Ascending aorta (tissue), 2 donors: Measurements from ENCODE around the gene AP5Z1. TPM values are rescaled to one million over a fixed set of nuclear protein-coding genes. Genes with fewer than 3 reads are reported as not detected.

Source experiments
- DNase-seq, 2 donors: peaks; one replicate each; pipeline ENCODE4 v3.0.0-alpha.2; 2019; ENCODE audit warnings: low spot score in 2 of 2
- H3K27ac ChIP-seq, 2 donors: fragments of 200-600 bp; sonication (generic); one replicate each; pipeline ENCODE4 v1.5.1; 2016 to 2017; ENCODE audit warnings: mild to moderate bottlenecking in 1 of 2
- H3K27me3 ChIP-seq: fragments of 200-600 bp; sonication (generic); one replicate; pipeline ENCODE4 v1.5.1; 2017
- H3K36me3 ChIP-seq, 2 donors: fragments of 200-600 bp; sonication (generic); one replicate each; pipeline ENCODE4 v1.5.1; 2016
- H3K4me1 ChIP-seq, 2 donors: fragments of 200-600 bp; sonication (generic); one replicate each; pipeline ENCODE4 v1.5.1; 2016 to 2017; ENCODE audit warnings: mild to moderate bottlenecking in 1 of 2
- H3K4me3 ChIP-seq, 2 donors: fragments of 200-600 bp; sonication (generic); one replicate each; pipeline ENCODE4 v1.5.1; 2016 to 2017; ENCODE audit warnings: mild to moderate bottlenecking in 1 of 2
- H3K9me3 ChIP-seq, 2 donors: fragments of 200-600 bp; sonication (generic); one replicate each; pipeline ENCODE4 v1.5.1; 2016
- CTCF ChIP-seq, 3 experiments: fragments of 200-600 bp in 2 of 3; fragments of 450-650 bp in 1 of 3; sonication (generic) in 2 of 3; IDR thresholded peaks; one replicate each; pipeline ENCODE4 v1.5.1; 2016 to 2019; ENCODE audit warnings: antibody characterized with exemption in 3 of 3, mild to moderate bottlenecking in 1 of 3, moderate library complexity in 1 of 3
- intact Hi-C: fragments of 100-400 bp; cut with DNase I; formaldehyde crosslinking; loops from one replicate; pipeline ENCODE4 v1.15.1; 2023
- total RNA-seq: library from RNA; depleted of rRNA; stranded (reverse); fragments of >200 nt; gene quantifications from one replicate; pipeline ENCODE4 v1.1.0, GENCODE V29; 2016

Gene AP5Z1
- total RNA-seq, 1 donor from 2014 or later, result 115 TPM

GRCh38 chr7:4832711-4833110 lies 57.3 kb downstream of the AP5Z1 start:
- Histone ChIP-seq H3K4me3 (no peak overlapping the region), H3K27me3 (no peaks in the 10 kb centered on the region), H3K36me3 (peaks cover 0 to 5% of the 10 kb centered on the region in 2 donors), H3K27ac (no peak overlapping the region), H3K9me3 (no peaks in the 10 kb centered on the region), H3K4me1 (no peaks in the 10 kb centered on the region)
- DNase-seq, result no peak
- no peak for TF ChIP-seq CTCF (IDR thresholded peaks at IDR 0.05)
- intact Hi-C loops, result loop anchor here (5.0 kb wide), 1 partner anchor 50 kb away; the partner anchor contains the start of gene RADIL

GRCh38 chr7:4833176-4833575 lies 57.8 kb downstream of the AP5Z1 start:
- DNase-seq, result no peak
- H3K27me3 ChIP-seq, result no peaks in the 10 kb centered on the region
- intact Hi-C loops, result loop anchor here (5.0 kb wide), 1 partner anchor 49 kb away; the partner anchor contains the start of gene RADIL

GRCh38 chr7:4833691-4834600 lies 58.5 kb downstream of the AP5Z1 start:
- no peak for DNase-seq
- H3K4me3 ChIP-seq, result no peak overlapping the region
- no peak overlapping the region for H3K27ac ChIP-seq
- H3K36me3 ChIP-seq, result peaks cover 0 to 5% of the 10 kb centered on the region in 2 donors
- no peak for TF ChIP-seq CTCF (IDR thresholded peaks at IDR 0.05)
- no peaks in the 10 kb centered on the region for H3K27me3 ChIP-seq
- H3K9me3 ChIP-seq, result no peaks in the 10 kb centered on the region
- intact Hi-C loops, result loop anchor here (5.0 kb wide), 1 partner anchor 48 kb away; the partner anchor contains the start of gene RADIL
- no peaks in the 10 kb centered on the region for H3K4me1 ChIP-seq

More at GRCh38 chr7:4833176-4833575, 57.8 kb downstream of the AP5Z1 start:
- Histone ChIP-seq H3K27ac (no peak overlapping the region), H3K4me3 (no peak overlapping the region), H3K36me3 (peaks cover 0 to 5% of the 10 kb centered on the region in 2 donors), H3K4me1 (no peaks in the 10 kb centered on the region), H3K9me3 (no peaks in the 10 kb centered on the region)
- no peak for TF ChIP-seq CTCF (IDR thresholded peaks at IDR 0.05)

GRCh38 chr7:4834601-4835397 lies 59.4 kb downstream of the AP5Z1 start:
- no peak overlapping the region for H3K4me3 ChIP-seq
- H3K27me3 ChIP-seq, result no peaks in the 10 kb centered on the region
- no peaks in the 10 kb centered on the region for H3K9me3 ChIP-seq
- intact Hi-C loops, result loop anchor here (5.0 kb wide), 1 partner anchor 48 kb away; the partner anchor contains the start of gene RADIL
- peaks cover 0 to 5% of the 10 kb centered on the region in 2 donors for H3K36me3 ChIP-seq
- H3K27ac ChIP-seq, result no peak overlapping the region
- no peak for TF ChIP-seq CTCF (IDR thresholded peaks at IDR 0.05)
- H3K4me1 ChIP-seq, result no peaks in the 10 kb centered on the region
- peak in 1 of 2 donors; percentile 58 for DNase-seq

GRCh38 chr7:4835398-4836205 lies 60.2 kb downstream of the AP5Z1 start:
- H3K4me1 ChIP-seq, result no peaks in the 10 kb centered on the region
- no peak for TF ChIP-seq CTCF (IDR thresholded peaks at IDR 0.05)
- intact Hi-C loops, result no loop called here
- no peaks in the 10 kb centered on the region for H3K27me3 ChIP-seq
- peaks cover 0 to 5% of the 10 kb centered on the region in 2 donors for H3K36me3 ChIP-seq
- DNase-seq, result peak in 1 of 2 donors; percentile 60
- H3K9me3 ChIP-seq, result no peaks in the 10 kb centered on the region
- no peak overlapping the region for H3K27ac ChIP-seq
- no peak overlapping the region for H3K4me3 ChIP-seq
